Thoracic aorta (tissue), 2 donors: ENCODE data around the gene MTPN. TPM values are rescaled to one million over a fixed set of nuclear protein-coding genes. Genes with fewer than 3 reads are reported as not detected.

Experiments used
- ATAC-seq: fragments of 150-250 bp; one replicate; pipeline ENCODE4 v1.8.0; 2017; ENCODE audit warnings: low read depth; ENCODE audit not compliant: insufficient number of reproducible peaks, low FRiP score
- DNase-seq: peaks from one replicate; pipeline ENCODE4 v3.0.0-alpha.2; 2020; ENCODE audit warnings: low spot score
- H3K27ac ChIP-seq, 2 donors: fragments of 200-600 bp; sonication (generic); 1 replicate in 1 of 2; 2 replicates in 1 of 2; pipeline ENCODE4 v1.5.1; 2016; ENCODE audit warnings: mild to moderate bottlenecking in 2 of 2, moderate library complexity in 2 of 2
- H3K27me3 ChIP-seq: fragments of 200-600 bp; sonication (generic); replicated peaks from 2 replicates; pipeline ENCODE4 v1.6.0; 2016; ENCODE audit warnings: mild to moderate bottlenecking; ENCODE audit not compliant: insufficient read depth
- H3K36me3 ChIP-seq: fragments of 200-600 bp; sonication (generic); one replicate; pipeline ENCODE4 v1.5.1; 2016
- H3K4me1 ChIP-seq, 2 donors: fragments of 200-600 bp; sonication (generic); 1 replicate in 1 of 2; 2 replicates in 1 of 2; pipeline versions ENCODE4 v1.5.1 to v1.6.0; 2016; ENCODE audit warnings: low read depth in 2 of 2, mild to moderate bottlenecking in 1 of 2; ENCODE audit not compliant: control insufficient read depth in 1 of 2
- H3K4me3 ChIP-seq: fragments of 200-600 bp; sonication (generic); 2 replicates; pipeline ENCODE4 v1.5.1; 2016; ENCODE audit warnings: mild to moderate bottlenecking
- H3K9me3 ChIP-seq: fragments of 200-600 bp; sonication (generic); 2 replicates; pipeline ENCODE4 v1.5.1; 2016
- total RNA-seq, 2 donors: library from RNA; depleted of rRNA; stranded (reverse); fragments of >200 nt; gene quantifications; one replicate each; pipeline versions ENCODE4 v1.1.0 to v1.2.3, GENCODE V29; 2016
- TF ChIP-seq, protein P1 (sequence below): fragments of 200-600 bp; sonication (generic); IDR thresholded peaks from one replicate; pipeline ENCODE4 v1.5.1; 2019; ENCODE audit warnings: antibody characterized with exemption

The MTPN gene
- total RNA-seq, 2 donors from 2014 or later, result 87.2 to 95.0 TPM

GRCh38 chr7:135964791-135965190 lies 12.4 kb downstream of the MTPN start:
- no peak overlapping the region for H3K27ac ChIP-seq
- ATAC-seq (no peak), DNase-seq (no peak)
- H3K4me3 ChIP-seq, result no peak overlapping the region
- no peaks in the 10 kb centered on the region for H3K9me3 ChIP-seq
- H3K36me3 ChIP-seq, result no peaks in the 10 kb centered on the region
- TF ChIP-seq, protein P1, sequence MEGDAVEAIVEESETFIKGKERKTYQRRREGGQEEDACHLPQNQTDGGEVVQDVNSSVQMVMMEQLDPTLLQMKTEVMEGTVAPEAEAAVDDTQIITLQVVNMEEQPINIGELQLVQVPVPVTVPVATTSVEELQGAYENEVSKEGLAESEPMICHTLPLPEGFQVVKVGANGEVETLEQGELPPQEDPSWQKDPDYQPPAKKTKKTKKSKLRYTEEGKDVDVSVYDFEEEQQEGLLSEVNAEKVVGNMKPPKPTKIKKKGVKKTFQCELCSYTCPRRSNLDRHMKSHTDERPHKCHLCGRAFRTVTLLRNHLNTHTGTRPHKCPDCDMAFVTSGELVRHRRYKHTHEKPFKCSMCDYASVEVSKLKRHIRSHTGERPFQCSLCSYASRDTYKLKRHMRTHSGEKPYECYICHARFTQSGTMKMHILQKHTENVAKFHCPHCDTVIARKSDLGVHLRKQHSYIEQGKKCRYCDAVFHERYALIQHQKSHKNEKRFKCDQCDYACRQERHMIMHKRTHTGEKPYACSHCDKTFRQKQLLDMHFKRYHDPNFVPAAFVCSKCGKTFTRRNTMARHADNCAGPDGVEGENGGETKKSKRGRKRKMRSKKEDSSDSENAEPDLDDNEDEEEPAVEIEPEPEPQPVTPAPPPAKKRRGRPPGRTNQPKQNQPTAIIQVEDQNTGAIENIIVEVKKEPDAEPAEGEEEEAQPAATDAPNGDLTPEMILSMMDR, result no peak
- H3K4me1 ChIP-seq, result peaks cover 4 to 13% of the 10 kb centered on the region in 2 donors
- no peaks in the 10 kb centered on the region for H3K27me3 ChIP-seq

- H3K4me1 ChIP-seq, result peaks cover 4 to 13% of the 10 kb centered on the region in 2 donors
- ATAC-seq (no peak), DNase-seq (no peak)
- H3K27ac ChIP-seq, result no peak overlapping the region
- no peaks in the 10 kb centered on the region for H3K9me3 ChIP-seq
- H3K36me3 ChIP-seq, result no peaks in the 10 kb centered on the region
- no peaks in the 10 kb centered on the region for H3K27me3 ChIP-seq
- TF ChIP-seq, protein P1, result no peak
- H3K4me3 ChIP-seq, result peak overlapping the region; percentile 32
These were observed 12.9 kb downstream of the MTPN start for GRCh38 chr7:135964274-135964673.

- TF ChIP-seq, protein P1, result no peak
- H3K4me1 ChIP-seq, result peaks cover 4 to 13% of the 10 kb centered on the region in 2 donors
- ATAC-seq, result no peak
These were observed 14.4 kb downstream of the MTPN start for GRCh38 chr7:135962802-135963201.

DNA sequence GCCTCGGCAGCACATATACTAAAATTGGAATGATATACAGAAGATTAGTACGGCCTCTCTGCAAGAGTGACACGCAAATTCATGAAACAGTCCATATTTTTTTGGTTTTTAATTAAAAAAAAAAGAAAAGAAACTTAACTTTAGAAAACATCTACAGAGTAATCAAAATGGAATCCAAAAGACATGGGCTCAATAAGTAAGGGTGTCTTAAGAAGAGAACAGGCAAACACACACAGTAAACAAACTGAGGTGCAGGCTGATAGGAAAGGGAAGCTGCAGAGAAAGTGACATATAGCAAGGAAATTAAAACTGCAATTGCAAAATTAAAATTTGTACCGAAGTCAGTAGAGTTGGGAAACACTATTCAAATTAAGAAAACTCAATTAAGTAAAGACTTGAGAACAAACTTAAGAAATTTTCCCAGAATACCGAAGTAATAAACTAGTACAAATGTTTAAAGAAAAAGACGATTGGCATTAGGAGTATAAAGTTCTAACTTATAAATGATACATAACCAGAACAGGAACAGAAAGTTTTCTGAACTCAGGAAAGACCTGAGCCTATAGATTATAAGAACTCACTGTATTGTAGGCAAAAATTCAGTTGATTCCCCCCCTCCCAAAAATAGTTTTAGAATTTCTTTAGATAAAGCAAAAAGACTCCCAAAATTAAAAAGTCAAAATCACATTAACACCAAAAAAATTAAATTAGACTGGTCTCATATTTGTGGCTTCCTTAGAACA lies 16.3 kb downstream of the MTPN start:
- ATAC-seq, result no peak
- DNase-seq, result no peak
- TF ChIP-seq, protein P1, result no peak

More at GRCh38 chr7:135962802-135963201, 14.4 kb downstream of the MTPN start:
- Histone ChIP-seq H3K9me3 (no peaks in the 10 kb centered on the region), H3K27me3 (no peaks in the 10 kb centered on the region), H3K4me3 (no peak overlapping the region), H3K27ac (no peak overlapping the region), H3K36me3 (no peaks in the 10 kb centered on the region)
- DNase-seq, result no peak

GRCh38 chr7:135959646-135960363 lies 17.4 kb downstream of the MTPN start:
- Histone ChIP-seq H3K4me1 (peaks cover 0 to 10% of the 10 kb centered on the region in 2 donors), H3K27ac (no peak overlapping the region), H3K36me3 (no peaks in the 10 kb centered on the region), H3K9me3 (no peaks in the 10 kb centered on the region), H3K27me3 (no peaks in the 10 kb centered on the region), H3K4me3 (no peak overlapping the region)
- no peak for DNase-seq
- ATAC-seq, result no peak
- TF ChIP-seq, protein P1, result no peak

More for the DNA sequence above, 16.3 kb downstream of the MTPN start:
- H3K9me3 ChIP-seq, result no peaks in the 10 kb centered on the region
- H3K4me1 ChIP-seq, result peaks cover 3 to 13% of the 10 kb centered on the region in 2 donors
- no peak overlapping the region for H3K4me3 ChIP-seq
- H3K27ac ChIP-seq, result no peak overlapping the region
- no peaks in the 10 kb centered on the region for H3K27me3 ChIP-seq
- H3K36me3 ChIP-seq, result no peaks in the 10 kb centered on the region
